GM19240 (cell line): Measurements from ENCODE around the gene RBM14.
"Not testable (repeated sequence)": the region's sequence is repeated elsewhere in the genome, so short reads cannot be mapped to it uniquely, and the experiment has no call there.

Experiments used
- DNase-seq: peaks from one replicate; pipeline ENCODE4 v3.0.0; 2011; ENCODE audit warnings: low spot score; ENCODE audit not compliant: insufficient read length

Gene RBM14

DNA sequence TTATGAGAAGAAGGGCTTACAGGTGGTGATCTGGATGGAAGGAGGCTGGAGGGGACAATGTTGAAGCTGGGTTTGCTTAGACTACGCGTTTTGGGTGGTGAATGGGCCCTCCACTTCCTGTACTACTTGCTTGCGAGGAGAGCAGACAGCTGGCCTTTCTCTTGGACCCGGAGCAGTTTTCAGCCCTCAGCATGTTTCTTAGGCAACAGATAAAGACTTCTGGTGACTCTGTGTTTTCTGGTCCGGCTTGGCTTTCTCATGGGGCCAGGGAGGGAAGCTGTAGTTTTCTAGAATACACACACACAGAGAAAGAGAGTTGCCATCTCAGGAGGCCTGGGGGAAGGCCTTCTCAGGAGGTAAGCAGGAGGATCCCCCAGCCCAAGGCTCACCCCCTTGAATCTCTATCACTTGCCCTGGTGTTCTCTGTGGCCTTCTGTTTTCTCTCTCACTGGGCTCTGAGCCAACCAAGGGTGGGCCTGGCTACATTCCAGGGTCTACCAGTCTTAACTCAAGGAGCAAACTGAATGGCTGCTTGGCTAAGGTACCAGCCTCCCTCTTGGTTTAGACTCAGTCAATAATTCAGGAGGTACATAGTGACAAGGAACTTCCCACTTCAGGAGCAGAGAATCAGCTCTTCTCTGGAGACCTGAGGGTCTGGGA is 21.1 kb upstream of the RBM14 start:
- no peak for DNase-seq

DNA sequence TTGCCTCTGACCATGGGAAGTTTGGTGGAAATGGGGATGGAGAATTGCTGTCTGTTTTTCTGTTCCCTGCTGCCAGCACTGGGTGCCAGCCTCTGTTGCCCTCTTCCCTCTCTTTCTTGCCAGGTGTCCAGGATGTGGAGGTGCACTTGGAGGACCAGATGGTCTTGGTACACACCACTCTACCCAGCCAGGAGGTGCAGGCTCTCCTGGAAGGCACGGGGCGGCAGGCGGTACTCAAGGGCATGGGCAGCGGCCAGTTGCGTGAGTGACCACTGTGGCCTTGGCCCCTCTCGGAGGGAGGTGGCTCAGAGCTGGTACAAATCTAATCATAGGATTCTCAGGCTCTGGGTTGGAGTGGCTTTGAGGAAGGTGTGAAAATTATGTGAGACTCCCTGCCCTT is 17.4 kb upstream of the RBM14 start:
- DNase-seq = no peak

DNA sequence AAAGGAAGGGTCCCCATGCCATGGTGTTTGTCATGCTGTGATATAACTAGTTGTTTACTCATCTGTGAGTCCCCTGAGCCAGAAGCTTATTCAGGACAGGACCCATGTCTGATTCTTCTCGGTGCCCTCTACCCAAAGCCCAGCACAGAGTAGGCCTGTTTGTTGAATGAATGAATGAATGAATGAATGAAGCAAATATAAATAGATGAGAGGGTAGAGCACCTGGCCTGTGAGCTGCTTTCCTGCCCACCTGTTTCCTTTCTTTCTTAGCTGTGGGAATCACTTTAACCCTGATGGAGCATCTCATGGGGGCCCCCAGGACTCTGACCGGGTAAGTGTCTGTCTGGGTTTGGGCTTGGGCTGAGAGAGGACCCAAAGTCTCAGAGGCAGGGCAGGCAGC is 16.2 kb upstream of the RBM14 start:
- no peak for DNase-seq

DNA sequence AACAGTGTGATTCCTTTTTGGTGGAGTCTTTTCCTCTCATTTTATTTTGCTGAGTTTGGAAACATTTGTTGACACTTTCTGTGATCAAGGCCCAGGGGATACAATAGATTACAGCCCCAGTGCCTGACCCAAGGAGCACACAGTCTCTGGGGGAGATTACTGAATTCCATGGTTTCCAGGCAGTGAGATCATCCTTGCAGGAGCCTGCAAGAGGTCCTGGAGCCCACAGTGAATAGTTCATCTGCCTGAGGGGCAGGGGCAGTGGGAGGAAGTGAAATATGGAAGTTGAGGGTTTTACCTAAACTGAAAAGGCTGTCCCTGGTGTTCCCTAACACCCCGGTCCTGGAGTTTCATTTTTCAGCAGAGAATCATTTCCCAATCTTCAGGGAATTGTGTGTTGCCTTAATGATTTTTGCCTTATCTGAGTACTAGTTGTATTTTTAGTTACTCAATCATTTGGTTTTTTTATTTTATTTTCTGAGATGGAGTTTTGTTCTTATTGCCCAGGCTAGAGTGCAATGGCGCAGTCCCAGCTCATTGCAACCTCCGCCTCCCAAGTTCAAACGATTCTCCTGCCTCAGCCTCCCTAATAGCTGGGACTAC is 15.7 kb upstream of the RBM14 start:
- no peak for DNase-seq

DNA sequence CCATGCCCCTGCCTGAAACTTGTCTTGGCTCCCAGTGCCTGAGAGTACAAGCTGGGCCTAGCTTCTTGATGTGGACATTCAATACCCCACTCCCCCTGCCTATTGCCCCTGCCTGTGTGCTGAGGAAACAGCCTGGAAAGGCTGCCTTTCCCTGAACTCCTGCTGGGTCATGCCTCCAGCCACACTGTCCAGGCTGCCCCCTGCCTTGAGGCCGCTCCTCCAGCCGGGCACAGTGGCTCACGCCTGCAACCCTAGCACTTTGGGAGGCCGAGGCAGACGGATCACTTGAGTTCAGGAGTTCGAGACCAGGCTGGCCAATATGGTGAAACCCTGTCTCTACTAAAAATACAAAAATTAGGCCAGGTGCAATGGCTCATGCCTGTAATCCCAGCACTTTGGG is 13.4 kb upstream of the RBM14 start:
- no peak for DNase-seq

DNA sequence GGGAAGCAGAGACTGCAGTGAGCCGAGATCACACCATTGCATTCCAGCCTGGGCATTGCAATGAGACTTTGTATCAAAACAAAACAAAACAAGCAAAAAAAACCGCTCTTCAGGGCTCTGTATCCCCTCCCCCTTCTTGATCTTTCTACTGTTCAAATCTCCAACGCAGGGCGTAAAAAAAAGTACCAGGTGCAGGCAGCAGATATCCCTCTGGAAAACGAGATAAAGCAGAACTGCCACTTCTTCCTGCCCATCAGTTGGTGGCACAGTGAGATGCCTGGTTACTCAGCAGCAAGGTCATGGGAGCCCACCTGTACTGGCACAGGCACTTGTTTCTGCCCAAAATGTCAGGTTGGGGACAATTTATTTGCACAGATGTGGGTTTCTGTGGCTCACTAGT is 12.3 kb upstream of the RBM14 start:
- DNase-seq = no peak

DNA sequence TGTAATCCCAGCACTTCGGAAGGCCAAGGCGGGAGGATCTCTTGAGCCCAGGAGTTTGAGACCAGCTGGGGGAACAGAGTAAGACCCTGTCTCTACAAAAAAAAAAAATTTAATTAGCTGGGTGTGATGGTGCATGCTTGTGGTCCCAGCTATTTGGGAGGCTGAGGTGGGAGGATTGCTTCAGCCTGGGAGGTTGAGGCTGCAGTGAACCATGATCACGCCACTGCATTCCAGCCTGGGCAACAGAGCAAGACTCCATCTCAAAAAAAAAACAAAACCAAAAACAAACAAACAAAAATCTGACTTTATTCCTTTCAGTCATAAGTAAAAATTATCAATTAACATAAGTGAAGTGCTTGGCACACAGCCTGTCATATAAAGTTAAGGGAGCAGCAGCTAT is 9.8 kb upstream of the RBM14 start:
- DNase-seq = not testable (repeated sequence)

DNA sequence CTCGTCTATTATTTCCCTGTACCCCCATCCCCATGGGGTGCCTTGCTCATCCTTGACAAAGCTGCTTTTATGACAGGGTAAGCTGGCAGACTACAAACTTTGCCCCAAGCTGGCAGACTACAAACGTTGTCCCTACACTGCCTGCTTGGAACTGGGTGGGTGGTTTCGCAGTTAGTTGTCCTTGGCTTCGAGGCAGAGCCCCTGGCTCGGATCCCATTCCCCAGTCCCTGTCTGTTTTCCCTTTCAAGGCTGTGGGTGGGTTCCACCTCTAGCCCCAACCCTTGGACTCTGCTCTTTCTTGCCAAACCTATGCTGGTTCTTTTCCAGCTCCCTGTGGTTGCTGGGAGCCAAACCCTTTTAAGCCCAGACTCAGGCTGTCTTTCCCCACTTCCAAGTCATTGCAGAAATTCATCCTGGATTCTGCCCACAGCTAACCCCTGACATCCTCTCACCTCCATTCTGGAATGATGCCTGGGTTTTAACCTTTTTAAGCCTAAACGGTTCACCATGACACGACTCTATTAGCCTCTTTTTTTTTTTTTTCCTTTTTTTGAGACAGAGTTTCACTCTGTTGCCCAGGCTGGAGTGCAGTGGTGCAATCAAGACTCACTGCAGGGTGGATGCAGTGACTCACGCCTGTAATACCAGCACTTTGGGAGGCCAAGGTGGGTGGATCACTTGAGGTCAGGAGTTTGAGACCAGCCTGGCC is 9.2 kb upstream of the RBM14 start:
- no peak for DNase-seq

DNA sequence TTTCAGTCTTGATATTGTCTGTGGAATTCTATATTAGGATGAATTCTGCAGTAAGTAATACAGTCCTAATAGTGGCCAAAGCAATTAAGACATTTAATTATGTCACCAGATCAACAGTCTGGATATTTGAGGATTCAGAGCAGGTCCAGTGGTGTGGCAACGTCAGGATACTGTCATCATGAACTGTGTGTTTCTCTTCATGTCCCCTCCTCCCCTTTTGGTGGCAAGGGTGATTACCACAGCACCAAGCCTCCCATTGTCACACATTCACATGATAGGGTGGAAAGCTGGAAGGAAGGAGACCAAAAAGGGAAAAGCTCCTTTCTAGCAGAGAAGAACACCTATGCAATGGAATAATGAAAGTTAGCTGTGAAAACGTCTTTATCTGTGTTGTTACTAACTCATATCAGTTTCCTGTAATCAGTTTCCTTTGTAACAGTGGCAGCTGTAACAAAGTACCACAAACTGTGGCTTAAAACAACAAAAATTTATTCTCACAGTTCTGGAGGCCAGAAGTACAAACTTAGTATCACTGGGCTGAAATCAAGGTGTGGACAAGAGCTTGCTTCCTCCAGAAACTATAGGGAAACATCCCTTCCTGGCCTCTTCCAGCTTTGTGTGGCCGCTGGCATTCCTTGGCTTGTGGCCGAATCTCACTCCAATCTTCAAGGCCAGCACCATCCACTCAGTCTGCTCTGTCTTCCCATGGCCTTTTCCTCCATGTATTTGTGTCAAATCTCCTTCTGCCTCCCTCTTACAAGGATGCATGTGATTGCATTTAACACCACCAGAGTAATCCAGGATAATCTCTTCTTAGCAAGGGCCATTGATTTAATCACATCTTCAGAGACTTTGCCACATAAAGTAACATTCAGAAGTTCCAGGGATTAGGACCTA is 6.5 kb upstream of the RBM14 start:
- DNase-seq = no peak

DNA sequence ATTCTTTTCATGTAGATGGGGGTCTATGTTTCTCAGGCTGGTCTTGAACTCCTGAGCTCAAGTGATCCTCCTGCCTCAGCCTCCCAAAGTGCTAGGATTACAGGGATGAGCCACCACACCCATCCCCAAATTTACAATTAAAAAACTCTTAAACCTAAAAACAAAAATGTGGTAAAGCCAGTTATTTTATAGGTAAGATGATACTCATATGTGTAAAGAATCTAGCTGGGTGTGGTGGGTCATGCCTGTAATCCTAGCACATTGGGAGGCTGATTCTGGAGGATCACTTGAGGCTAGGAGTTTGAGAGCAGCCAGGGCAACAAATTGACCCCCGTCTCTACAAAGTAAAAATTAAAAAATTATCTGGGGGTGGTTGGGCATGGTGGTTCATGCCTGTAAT is 4.0 kb upstream of the RBM14 start:
- DNase-seq = no peak

DNA sequence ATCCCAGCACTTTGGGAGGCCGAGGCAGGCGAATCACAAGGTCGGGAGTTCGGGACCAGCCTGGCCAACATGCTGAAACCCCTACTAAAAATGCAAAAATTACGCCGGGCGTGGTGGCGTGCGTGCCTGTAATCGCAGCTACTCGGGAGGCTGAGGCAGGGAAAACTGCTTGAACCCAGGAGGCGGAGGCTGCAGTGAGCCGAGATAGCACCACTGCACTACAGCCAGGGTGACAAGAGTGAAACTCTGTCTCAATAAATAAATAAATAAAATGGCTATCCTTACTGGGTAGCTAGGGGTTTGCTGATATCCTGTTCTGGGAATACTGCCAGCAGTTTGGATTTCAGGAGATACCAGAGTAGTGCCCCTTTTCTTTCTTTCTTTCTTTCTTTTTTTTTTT is 2.4 kb upstream of the RBM14 start:
- no peak for DNase-seq

DNA sequence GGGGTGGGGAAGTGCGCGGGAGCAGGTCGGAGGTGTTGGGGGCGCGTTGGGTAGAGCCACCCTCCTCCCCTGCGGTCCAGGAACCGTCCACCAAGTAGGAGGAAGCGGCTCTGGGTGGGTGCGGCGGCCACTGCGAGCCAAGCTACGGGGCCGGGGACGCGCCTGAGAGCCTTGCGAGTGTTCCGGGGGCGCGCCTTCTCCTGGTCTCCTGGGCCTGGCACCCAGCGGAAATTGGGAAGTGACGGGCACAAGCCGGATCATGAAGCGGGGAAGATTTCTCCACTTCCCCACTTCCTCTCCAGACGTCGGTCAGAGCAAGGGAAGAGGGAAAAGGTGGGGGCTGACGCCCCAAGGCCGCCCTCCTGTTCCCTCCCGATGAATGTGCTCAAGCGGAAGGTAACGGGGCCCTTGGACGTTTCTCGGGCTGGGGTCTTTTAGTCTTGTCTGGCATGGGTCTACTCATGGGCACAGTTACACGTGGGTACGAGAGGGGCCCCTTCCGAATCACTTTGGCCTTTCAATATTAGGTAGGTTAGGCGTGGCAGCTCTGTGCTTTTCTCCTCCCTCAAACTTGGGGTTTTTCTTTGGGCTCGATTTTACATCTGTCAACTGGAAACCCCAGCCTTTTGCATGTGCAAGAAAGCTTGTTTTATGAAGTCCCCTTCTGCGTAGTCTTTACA is 865 bp downstream of the RBM14 start:
- no peak for DNase-seq

DNA sequence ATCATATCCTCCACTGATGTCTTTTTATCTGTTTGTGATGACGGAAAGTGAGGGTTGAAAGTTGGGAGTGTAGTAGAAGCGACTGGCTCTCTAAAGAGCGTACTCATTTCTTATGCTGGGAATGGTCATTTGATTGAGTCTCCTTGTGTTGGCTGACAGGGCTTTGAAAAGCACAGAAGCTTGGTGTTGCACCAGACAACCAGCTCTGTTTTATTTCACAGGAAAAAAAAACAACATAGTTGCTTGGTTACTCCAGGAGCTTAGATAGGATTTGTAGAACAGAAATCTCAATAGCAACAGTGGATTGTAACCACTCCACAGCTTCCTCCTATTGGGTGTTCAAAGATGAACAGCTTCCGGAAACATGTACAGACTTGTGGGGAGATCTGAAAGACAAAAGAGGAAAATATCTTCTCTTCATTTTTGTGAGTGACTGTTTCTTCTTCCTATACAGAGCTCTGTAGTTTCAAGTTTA is 2.7 kb downstream of the RBM14 start:
- no peak for DNase-seq

DNA sequence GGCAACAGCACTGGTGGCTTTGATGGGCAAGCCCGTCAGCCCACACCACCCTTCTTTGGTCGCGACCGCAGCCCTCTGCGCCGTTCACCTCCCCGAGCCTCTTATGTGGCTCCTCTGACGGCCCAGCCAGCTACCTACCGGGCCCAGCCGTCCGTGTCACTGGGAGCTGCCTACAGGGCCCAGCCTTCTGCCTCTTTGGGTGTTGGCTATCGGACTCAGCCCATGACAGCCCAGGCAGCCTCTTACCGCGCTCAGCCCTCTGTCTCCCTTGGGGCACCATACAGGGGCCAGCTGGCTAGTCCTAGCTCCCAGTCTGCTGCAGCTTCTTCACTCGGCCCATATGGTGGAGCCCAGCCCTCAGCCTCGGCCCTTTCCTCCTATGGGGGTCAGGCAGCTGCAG is 8.0 kb downstream of the RBM14 start:
- no peak for DNase-seq

DNA sequence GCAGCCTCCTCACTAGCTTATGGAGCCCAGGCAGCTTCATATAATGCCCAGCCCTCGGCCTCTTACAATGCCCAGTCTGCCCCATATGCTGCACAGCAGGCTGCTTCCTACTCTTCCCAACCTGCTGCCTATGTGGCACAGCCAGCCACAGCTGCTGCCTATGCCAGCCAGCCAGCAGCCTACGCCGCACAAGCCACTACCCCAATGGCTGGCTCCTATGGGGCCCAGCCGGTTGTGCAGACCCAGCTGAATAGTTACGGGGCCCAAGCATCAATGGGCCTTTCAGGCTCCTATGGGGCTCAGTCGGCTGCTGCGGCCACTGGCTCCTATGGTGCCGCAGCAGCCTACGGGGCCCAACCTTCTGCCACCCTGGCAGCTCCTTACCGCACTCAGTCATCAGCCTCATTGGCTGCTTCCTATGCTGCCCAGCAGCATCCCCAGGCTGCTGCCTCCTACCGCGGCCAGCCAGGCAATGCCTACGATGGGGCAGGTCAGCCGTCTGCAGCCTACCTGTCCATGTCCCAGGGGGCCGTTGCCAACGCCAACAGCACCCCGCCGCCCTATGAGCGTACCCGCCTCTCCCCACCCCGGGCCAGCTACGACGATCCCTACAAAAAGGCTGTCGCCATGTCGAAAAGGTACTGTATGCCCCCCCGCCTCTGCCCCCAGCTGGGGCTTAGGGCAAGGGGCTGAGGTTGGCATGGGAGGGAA is 8.8 kb downstream of the RBM14 start:
- no peak for DNase-seq

DNA sequence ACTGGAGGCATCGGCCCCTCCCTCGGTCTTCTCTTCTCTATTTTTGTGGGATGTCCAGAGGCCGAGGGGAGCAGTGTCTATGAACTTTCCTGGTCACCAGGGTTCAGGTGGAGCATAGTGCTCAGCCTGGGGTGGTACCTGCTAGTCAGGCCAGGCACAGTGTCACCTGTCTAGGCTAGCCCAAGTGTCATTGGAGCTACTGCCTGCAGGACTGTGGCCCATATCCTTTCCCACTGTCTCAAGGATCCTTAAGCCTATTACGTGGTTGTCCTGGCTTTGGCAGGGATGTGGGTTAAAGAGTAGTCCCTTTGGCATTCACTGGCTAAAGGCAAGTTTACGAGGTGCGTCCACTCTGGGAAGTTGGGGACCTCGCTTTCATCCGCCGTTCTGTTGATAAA is 9.3 kb downstream of the RBM14 start:
- DNase-seq = no peak

DNA sequence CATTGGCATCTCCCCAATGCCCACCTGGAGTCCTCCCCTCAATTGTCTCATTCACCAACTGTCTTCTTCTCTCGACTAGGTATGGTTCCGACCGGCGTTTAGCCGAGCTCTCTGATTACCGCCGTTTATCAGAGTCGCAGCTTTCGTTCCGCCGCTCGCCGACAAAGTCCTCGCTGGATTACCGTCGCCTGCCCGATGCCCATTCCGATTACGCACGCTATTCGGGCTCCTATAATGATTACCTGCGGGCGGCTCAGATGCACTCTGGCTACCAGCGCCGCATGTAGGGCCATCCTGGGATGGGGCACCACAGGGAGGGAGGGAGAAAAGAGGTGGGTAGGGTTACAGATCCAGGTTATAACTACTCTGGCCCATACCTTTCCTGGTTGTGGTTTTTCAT is 10.0 kb downstream of the RBM14 start:
- no peak for DNase-seq

DNA sequence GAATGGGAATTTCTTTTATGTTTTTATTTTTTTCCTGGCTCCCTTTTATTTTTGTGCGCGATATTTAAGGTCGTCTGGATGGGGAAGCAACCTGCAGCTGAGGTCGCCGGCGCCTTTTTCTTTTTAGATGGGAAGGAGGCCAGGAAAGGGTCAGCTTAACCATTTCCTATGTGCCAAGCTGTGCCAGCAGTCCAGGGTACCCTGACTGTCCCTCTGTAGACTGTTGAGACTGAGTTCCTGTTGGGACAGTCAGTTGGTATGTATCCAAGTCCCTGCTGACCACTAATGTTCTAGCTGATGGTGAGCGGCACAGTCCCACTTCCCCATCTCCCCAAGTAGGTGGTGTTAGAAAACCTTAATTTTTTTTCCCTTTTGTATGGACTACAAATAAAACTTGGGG is 10.5 kb downstream of the RBM14 start:
- no peak for DNase-seq

DNA sequence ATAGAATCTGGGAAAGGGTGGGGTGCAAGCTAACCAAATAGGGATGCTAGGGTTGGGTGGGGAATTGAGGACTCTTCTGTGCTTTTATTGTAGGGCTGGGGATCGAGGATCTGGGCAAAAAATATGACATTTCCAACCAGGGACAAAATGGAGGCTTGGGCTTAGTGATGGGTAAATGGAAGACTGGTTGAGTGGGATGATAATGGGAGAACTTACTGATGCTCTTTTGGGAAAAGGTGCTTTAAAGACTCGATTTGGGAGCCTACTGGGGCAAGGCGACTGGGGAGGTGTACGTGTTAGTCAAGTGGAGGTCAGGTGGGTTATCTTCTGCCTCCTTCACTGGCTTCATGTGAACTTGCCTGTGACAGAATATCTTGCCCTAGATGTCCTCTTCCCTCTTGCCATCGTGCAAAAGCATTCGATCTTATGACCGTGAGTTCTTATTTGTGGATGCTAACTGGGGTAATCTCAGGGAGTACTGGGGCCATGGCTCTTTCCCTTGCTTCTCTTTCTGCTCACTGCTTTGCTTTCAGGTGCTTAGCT is 11.7 kb downstream of the RBM14 start:
- DNase-seq = no peak

DNA sequence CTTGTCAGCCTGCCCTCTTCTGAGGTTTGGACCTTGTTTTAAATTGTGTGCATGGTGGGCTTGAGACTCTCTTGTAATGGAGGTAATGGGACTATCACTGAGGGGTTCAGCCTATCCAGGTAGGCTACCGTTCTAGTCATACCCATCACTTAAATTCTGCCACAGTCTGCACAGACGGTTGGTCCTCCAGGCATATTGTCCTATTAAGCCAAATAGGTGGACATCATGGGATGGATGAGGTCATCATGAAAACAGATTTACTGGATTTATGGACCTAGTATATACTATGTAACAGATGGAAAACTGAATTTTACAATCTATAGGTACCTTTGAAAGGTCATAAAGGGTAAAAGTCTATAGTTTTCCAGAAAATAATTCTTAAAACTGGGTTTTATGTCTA is 12.9 kb downstream of the RBM14 start:
- DNase-seq = no peak
